ENCODE measurements around the gene RNF31. TPM values are rescaled to one million over a fixed set of nuclear protein-coding genes. Genes with fewer than 3 reads are reported as not detected.

Gene RNF31
- total and polyA plus RNA-seq, 2 donors (not counting 1 experiment from before 2014, with no cell fraction given), result 69.8 to 103 TPM

DNA sequence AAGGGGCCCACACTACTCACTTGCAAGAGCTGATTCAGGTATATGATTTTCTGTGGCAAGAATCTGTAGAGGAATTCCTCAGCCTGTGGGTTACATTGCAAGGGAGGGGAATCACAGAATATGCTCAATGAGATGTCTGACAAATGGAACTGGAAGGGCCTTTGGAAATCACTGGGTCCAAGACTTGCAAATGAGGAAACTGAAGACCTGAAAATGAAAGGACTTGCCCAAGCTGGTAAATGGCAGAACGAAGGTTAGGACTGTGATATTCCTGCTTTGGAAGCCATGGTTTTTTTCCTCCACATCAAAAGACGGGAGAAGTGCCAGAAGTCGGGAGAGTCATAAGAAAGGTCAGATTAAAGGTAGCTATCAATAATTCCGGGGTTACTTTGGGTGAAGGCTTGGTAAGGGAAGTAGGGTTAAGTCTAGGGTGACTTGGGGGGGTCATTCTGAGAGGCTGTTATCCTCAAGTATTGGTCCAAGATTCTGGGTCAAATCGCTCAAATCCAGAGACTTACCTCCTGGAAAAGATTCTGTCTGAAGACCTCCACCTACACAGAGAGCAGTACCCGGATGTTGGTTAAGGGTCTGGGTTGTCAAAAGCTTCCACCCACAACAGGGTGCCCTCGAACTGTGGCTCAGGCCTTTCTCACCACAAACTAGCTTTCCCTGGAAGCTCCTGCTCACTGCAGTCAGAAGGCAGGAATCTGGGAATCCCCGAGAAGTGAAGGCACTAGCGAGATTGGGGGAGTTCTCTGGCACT is 1.4 kb upstream of the RNF31 start:
- no peaks in the 10 kb centered on the region for H3K9me3 ChIP-seq (ENCODE audit: control extremely low read depth in 1 of 3, control insufficient read depth in 2 of 3, insufficient read depth in 1 of 3, low read length in 2 of 3)
- H3K9ac ChIP-seq (ENCODE audit: low read length), result peak overlapping the region; percentile 83
- peak overlapping the region; percentile 95 for H3K27ac Mint-ChIP-seq
- H3K79me2 ChIP-seq (ENCODE audit: control insufficient read depth, insufficient read depth, low read length), result peaks cover 75% of the 10 kb centered on the region
- H2AFZ ChIP-seq (ENCODE audit: insufficient read depth, low read depth, low read length, poor library complexity, severe bottlenecking), result peak overlapping the region; percentile 83
- H3K4me3 ChIP-seq (ENCODE audit: control extremely low read depth in 1 of 5, extremely low read depth in 1 of 5, insufficient read depth in 1 of 5, low read depth in 2 of 5, low read length in 4 of 5), result peak overlapping the region; percentile 83 to 95 (median 94)
- intact Hi-C loops (cut with micrococcal nuclease), result loop anchor here (1.0 to 10.0 kb wide), 7 partner anchors 10 to 1051 kb away; partner anchors contain the start of genes ACIN1, C14orf119, GMPR2 and IPO4
- peak overlapping the region; percentile 77 to 90 for H3K27ac ChIP-seq (ENCODE audit: low read length in 2 of 2)
- H3K4me2 ChIP-seq (replicated peaks; ENCODE audit: low read depth, low read length, poor library complexity, severe bottlenecking), result peak overlapping the region; percentile 90
- H3K4me1 ChIP-seq (ENCODE audit: control insufficient read depth in 2 of 2, insufficient read depth in 2 of 2, low read length in 2 of 2), result peaks cover 25 to 41% of the 10 kb centered on the region in 2 donors
- H3K27me3 ChIP-seq (replicated peaks in 1 of 4; ENCODE audit: control extremely low read depth in 1 of 4, control insufficient read depth in 3 of 4, insufficient read depth in 4 of 4, low read length in 3 of 4), result no peaks in the 10 kb centered on the region
- ChIA-PET POLR2A (interaction anchor here (1.0 to 4.1 kb wide), 10 partner anchors 7 to 286 kb away, joined by 3 to 43 read pairs (median 8); partner anchors contain the start of genes CHMP4A, DCAF11, IRF9 and NRL), CTCF (interaction anchor here (1.1 to 6.2 kb wide), 9 partner anchors 9 to 54 kb away, joined by 3 to 62 read pairs (median 7); partner anchors contain the start of genes DCAF11, IRF9, NRL and PSME1)
- DNase-seq, result no peak
- no peak for ATAC-seq (ENCODE audit: low read depth)
- H3K36me3 ChIP-seq (replicated peaks in 1 of 2; ENCODE audit: control extremely low read depth in 1 of 2, control insufficient read depth in 1 of 2, extremely low read depth in 1 of 2, insufficient read depth in 2 of 2, low read length in 1 of 2), result peaks cover 0 to 46% of the 10 kb centered on the region in 2 experiments
- no peak for TF ChIP-seq EZH2 (IDR thresholded peaks at IDR 0.05; ENCODE audit: borderline replicate concordance, insufficient read depth, low read depth, low read length, poor library complexity, severe bottlenecking)
- TF ChIP-seq, protein P1, sequence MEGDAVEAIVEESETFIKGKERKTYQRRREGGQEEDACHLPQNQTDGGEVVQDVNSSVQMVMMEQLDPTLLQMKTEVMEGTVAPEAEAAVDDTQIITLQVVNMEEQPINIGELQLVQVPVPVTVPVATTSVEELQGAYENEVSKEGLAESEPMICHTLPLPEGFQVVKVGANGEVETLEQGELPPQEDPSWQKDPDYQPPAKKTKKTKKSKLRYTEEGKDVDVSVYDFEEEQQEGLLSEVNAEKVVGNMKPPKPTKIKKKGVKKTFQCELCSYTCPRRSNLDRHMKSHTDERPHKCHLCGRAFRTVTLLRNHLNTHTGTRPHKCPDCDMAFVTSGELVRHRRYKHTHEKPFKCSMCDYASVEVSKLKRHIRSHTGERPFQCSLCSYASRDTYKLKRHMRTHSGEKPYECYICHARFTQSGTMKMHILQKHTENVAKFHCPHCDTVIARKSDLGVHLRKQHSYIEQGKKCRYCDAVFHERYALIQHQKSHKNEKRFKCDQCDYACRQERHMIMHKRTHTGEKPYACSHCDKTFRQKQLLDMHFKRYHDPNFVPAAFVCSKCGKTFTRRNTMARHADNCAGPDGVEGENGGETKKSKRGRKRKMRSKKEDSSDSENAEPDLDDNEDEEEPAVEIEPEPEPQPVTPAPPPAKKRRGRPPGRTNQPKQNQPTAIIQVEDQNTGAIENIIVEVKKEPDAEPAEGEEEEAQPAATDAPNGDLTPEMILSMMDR (IDR thresholded peaks at IDR 0.05), result no peak
- peak overlapping the region; percentile 95 for H3K4me3 Mint-ChIP-seq
- 20% methylated on average over 4 of the region's 9 CpGs for WGBS (ENCODE audit: insufficient coverage)
- no peaks in the 10 kb centered on the region for H3K27me3 Mint-ChIP-seq
- H4K20me1 ChIP-seq (ENCODE audit: control insufficient read depth, insufficient read depth, low read length, poor library complexity, severe bottlenecking), result peaks cover 37% of the 10 kb centered on the region
- H3K4me1 Mint-ChIP-seq, result peaks cover 58% of the 10 kb centered on the region
- H3K9me3 Mint-ChIP-seq (ENCODE audit: insufficient read depth), result no peaks in the 10 kb centered on the region
